GM23338 (cell line): Measurements from ENCODE around the gene FDX1. TPM values are rescaled to one million over a fixed set of nuclear protein-coding genes. Genes with fewer than 3 reads are reported as not detected.

Experiments used
- ATAC-seq: fragments of 200-7000 bp; cut with Tn5 transposase; 3 replicates; pipeline ENCODE4 v1.9.1; 2020
- DNase-seq: peaks from one replicate; pipeline ENCODE4 v3.0.0-alpha.2; 2015; ENCODE audit warnings: low spot score
- H2AFZ ChIP-seq: fragments of 200-600 bp; sonication (generic); 2 replicates; pipeline ENCODE4 v1.8.0; 2016; ENCODE audit warnings: antibody characterized with exemption, mild to moderate bottlenecking, moderate library complexity
- H3F3A ChIP-seq: fragments of 200-600 bp; sonication (generic); replicated peaks from 2 replicates; pipeline ENCODE4 v1.8.0; 2017; ENCODE audit warnings: antibody characterized with exemption, mixed run types, low read depth
- H3K27ac ChIP-seq: fragments of 200-600 bp; sonication (generic); 2 replicates; pipeline ENCODE4 v1.6.1; 2016; ENCODE audit warnings: low read depth
- H3K27me3 ChIP-seq: fragments of 200-600 bp; sonication (generic); 2 replicates; pipeline ENCODE4 v1.8.0; 2016; ENCODE audit warnings: mild to moderate bottlenecking, mixed run types, moderate library complexity; ENCODE audit not compliant: insufficient read depth
- H3K36me3 ChIP-seq: fragments of 200-600 bp; sonication (generic); 2 replicates; pipeline ENCODE4 v1.8.0; 2016; ENCODE audit warnings: mild to moderate bottlenecking; ENCODE audit not compliant: insufficient read depth
- H3K4me1 ChIP-seq: fragments of 200-600 bp; sonication (generic); 2 replicates; pipeline ENCODE4 v1.8.0; 2016; ENCODE audit warnings: mild to moderate bottlenecking, moderate library complexity; ENCODE audit not compliant: insufficient read depth
- H3K4me2 ChIP-seq: fragments of 200-600 bp; sonication (generic); 2 replicates; pipeline ENCODE4 v1.7.1; 2017; ENCODE audit warnings: mixed run types
- H3K4me3 ChIP-seq: fragments of 200-600 bp; sonication (generic); 2 replicates; pipeline ENCODE4 v1.6.1; 2016; ENCODE audit warnings: mixed run types
- H3K79me2 ChIP-seq: fragments of 200-600 bp; sonication (generic); replicated peaks from 2 replicates; pipeline ENCODE4 v1.8.0; 2017; ENCODE audit warnings: mild to moderate bottlenecking; ENCODE audit not compliant: insufficient read depth
- H3K9me2 ChIP-seq: fragments of 200-600 bp; sonication (generic); 2 replicates; pipeline ENCODE4 v1.8.0; 2017; ENCODE audit not compliant: insufficient read depth
- H4K20me1 ChIP-seq: fragments of 200-600 bp; sonication (generic); replicated peaks from 2 replicates; pipeline ENCODE4 v1.8.0; 2017; ENCODE audit warnings: mild to moderate bottlenecking; ENCODE audit not compliant: insufficient read depth
- H3K27ac Mint-ChIP-seq: 2 replicates; pipeline ENCODE4 v1.8.0; 2020; ENCODE audit warnings: inconsistent platforms, mild to moderate bottlenecking, moderate library complexity, mixed read lengths
- H3K27me3 Mint-ChIP-seq: 3 replicates; pipeline ENCODE4 v1.8.0; 2022; ENCODE audit warnings: low read depth, mild to moderate bottlenecking, moderate library complexity, mixed read lengths, inconsistent platforms; ENCODE audit not compliant: insufficient read depth, poor library complexity
- H3K36me3 Mint-ChIP-seq: 3 replicates; pipeline ENCODE4 v1.8.0; 2021; ENCODE audit warnings: low read depth, mild to moderate bottlenecking, inconsistent platforms, moderate library complexity, mixed read lengths
- H3K4me1 Mint-ChIP-seq: 3 replicates; pipeline ENCODE4 v1.8.0; 2020; ENCODE audit warnings: mild to moderate bottlenecking, inconsistent platforms, mixed read lengths
- H3K4me3 Mint-ChIP-seq: 3 replicates; pipeline ENCODE4 v1.8.0; 2021; ENCODE audit warnings: moderate library complexity, mild to moderate bottlenecking, inconsistent platforms, mixed read lengths
- H3K9me3 Mint-ChIP-seq: 3 replicates; pipeline ENCODE4 v1.8.0; 2020; ENCODE audit warnings: moderate library complexity, mild to moderate bottlenecking, inconsistent platforms, mixed read lengths
- CREB1 ChIP-seq: fragments of 250-450 bp; sonication (Bioruptor Pico); IDR thresholded peaks from 2 replicates; pipeline ENCODE4 v1.5.0; 2020; ENCODE audit warnings: low read depth, mild to moderate bottlenecking, moderate library complexity
- EZH2 ChIP-seq: fragments of 200-600 bp; sonication (generic); IDR thresholded peaks from one replicate; pipeline ENCODE4 v1.8.0; 2017; ENCODE audit warnings: antibody characterized with exemption, mild to moderate bottlenecking, low read depth; ENCODE audit not compliant: unreplicated experiment
- EZH2phosphoT487 ChIP-seq: fragments of 200-600 bp; sonication (generic); IDR thresholded peaks from one replicate; pipeline ENCODE4 v1.8.1; 2018; ENCODE audit warnings: antibody characterized with exemption; ENCODE audit not compliant: unreplicated experiment
- JUNB ChIP-seq: IDR thresholded peaks from one replicate; pipeline ENCODE4 v1.6.1; 2016; ENCODE audit warnings: antibody characterized with exemption; ENCODE audit not compliant: unreplicated experiment
- NANOG ChIP-seq: IDR thresholded peaks from 2 replicates; pipeline ENCODE4 v1.6.1; 2016; ENCODE audit warnings: antibody characterized with exemption, borderline replicate concordance
- POLR2AphosphoS5 ChIP-seq: IDR thresholded peaks from 2 replicates; pipeline ENCODE4 v1.6.1; 2016; ENCODE audit warnings: antibody characterized with exemption, low read depth
- STAT1 ChIP-seq: IDR thresholded peaks from one replicate; pipeline ENCODE4 v1.6.1; 2016; ENCODE audit warnings: antibody characterized with exemption; ENCODE audit not compliant: unreplicated experiment
- ZNF114 ChIP-seq: fragments of 250-450 bp; sonication (Bioruptor Pico); IDR thresholded peaks from 2 replicates; pipeline ENCODE4 v1.5.0; 2020; ENCODE audit warnings: mild to moderate bottlenecking, moderate library complexity
- ZNF331 ChIP-seq: fragments of 250-450 bp; sonication (Bioruptor Pico); IDR thresholded peaks from 2 replicates; pipeline ENCODE4 v1.5.0; 2020; ENCODE audit warnings: low read depth, mild to moderate bottlenecking, moderate library complexity
- polyA plus RNA-seq: library from polyadenylated mRNA; unstranded; fragments of >200 nt; fragmentation: Nextera tagmentation; extraction: Ambion mirVana; gene quantifications from 2 replicates; pipeline ENCODE4 v1.2.1, GENCODE V29; 2016
- total RNA-seq: library from RNA; depleted of rRNA; stranded (reverse); fragments of >200 nt; shearing (Covaris generic); gene quantifications from 2 replicates; pipeline ENCODE4 v1.2.3, GENCODE V29; 2014
- TF ChIP-seq, protein P1 (sequence below), 2 experiments: fragments of 200-600 bp in 1 of 2; sonication (generic) in 1 of 2; conservative IDR thresholded peaks; 2 replicates each; pipeline versions ENCODE4 v1.5.1 to v1.6.1; 2016 to 2017; ENCODE audit warnings: antibody characterized with exemption in 2 of 2, low read depth in 2 of 2, mild to moderate bottlenecking in 2 of 2, moderate library complexity in 1 of 2
- TF ChIP-seq, protein P2 (sequence below): fragments of 250-450 bp; sonication (Bioruptor Pico); IDR thresholded peaks from 2 replicates; pipeline ENCODE4 v1.5.0; 2020; ENCODE audit warnings: mild to moderate bottlenecking, moderate library complexity
- TF ChIP-seq, protein P3 (sequence below): IDR thresholded peaks from one replicate; pipeline ENCODE4 v1.6.1; 2018; ENCODE audit warnings: antibody characterized with exemption; ENCODE audit not compliant: unreplicated experiment
- TF ChIP-seq, protein P4 (sequence below): IDR thresholded peaks from 2 replicates; pipeline ENCODE4 v1.6.1; 2016; ENCODE audit warnings: antibody characterized with exemption

Gene FDX1
- total and polyA plus RNA-seq, 2 experiments from 2014 or later: 11.1 to 15.9 TPM

DNA sequence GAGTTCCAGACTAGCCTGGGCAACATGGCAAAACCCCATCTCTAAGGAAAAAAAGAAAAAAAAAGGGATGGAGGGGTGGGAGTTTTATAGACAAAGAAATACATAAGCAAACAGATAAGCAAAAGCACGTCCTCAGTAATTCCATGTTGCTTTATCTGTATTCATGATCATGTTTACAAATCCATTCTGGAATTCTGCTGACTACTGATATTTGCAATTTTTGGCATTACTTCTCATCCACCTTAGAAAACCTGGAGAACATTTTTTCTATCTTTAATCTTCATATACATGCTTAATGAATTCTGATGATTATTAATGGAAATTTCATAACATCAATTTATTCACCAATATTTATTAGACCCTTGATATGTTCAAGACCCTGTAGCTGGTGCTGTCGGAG, 1.7 kb upstream of the FDX1 start:
- Histone ChIP-seq H3K4me3 (no peak overlapping the region), H3K4me2 (no peak overlapping the region), H3K27me3 (peaks cover 4% of the 10 kb centered on the region; the same call in 1 of the 2 replicates), H2AFZ (no peak overlapping the region), H4K20me1 (no peaks in the 10 kb centered on the region), H3K4me1 (peaks cover 23% of the 10 kb centered on the region), H3K79me2 (peaks cover 17% of the 10 kb centered on the region), H3K36me3 (no peaks in the 10 kb centered on the region), H3K27ac (no peak overlapping the region), H3F3A (no peaks in the 10 kb centered on the region; the same call in 1 of the 2 replicates), H3K9me2 (no peaks in the 10 kb centered on the region)
- ATAC-seq (no peak), DNase-seq (no peak)
- Mint-ChIP-seq H3K27me3 (no peaks in the 10 kb centered on the region), H3K4me3 (no peak overlapping the region), H3K27ac (no peak overlapping the region), H3K4me1 (peaks cover 19% of the 10 kb centered on the region; the same call in 2 of the 3 replicates), H3K9me3 (no peaks in the 10 kb centered on the region), H3K36me3 (no peaks in the 10 kb centered on the region)
- TF ChIP-seq STAT1: no peak
- TF ChIP-seq ZNF114 (CRISPR knock-in tag): no peak
- TF ChIP-seq ZNF331 (CRISPR knock-in tag): no peak
- TF ChIP-seq EZH2: no peak
- no peak for TF ChIP-seq POLR2AphosphoS5
- TF ChIP-seq CREB1 (CRISPR knock-in tag): no peak
- TF ChIP-seq JUNB: no peak
- TF ChIP-seq, protein P1, sequence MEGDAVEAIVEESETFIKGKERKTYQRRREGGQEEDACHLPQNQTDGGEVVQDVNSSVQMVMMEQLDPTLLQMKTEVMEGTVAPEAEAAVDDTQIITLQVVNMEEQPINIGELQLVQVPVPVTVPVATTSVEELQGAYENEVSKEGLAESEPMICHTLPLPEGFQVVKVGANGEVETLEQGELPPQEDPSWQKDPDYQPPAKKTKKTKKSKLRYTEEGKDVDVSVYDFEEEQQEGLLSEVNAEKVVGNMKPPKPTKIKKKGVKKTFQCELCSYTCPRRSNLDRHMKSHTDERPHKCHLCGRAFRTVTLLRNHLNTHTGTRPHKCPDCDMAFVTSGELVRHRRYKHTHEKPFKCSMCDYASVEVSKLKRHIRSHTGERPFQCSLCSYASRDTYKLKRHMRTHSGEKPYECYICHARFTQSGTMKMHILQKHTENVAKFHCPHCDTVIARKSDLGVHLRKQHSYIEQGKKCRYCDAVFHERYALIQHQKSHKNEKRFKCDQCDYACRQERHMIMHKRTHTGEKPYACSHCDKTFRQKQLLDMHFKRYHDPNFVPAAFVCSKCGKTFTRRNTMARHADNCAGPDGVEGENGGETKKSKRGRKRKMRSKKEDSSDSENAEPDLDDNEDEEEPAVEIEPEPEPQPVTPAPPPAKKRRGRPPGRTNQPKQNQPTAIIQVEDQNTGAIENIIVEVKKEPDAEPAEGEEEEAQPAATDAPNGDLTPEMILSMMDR (conservative IDR thresholded peaks at IDR 0.05; ENCODE audit: low read depth in 2 of 2): no peak
- TF ChIP-seq, protein P2, sequence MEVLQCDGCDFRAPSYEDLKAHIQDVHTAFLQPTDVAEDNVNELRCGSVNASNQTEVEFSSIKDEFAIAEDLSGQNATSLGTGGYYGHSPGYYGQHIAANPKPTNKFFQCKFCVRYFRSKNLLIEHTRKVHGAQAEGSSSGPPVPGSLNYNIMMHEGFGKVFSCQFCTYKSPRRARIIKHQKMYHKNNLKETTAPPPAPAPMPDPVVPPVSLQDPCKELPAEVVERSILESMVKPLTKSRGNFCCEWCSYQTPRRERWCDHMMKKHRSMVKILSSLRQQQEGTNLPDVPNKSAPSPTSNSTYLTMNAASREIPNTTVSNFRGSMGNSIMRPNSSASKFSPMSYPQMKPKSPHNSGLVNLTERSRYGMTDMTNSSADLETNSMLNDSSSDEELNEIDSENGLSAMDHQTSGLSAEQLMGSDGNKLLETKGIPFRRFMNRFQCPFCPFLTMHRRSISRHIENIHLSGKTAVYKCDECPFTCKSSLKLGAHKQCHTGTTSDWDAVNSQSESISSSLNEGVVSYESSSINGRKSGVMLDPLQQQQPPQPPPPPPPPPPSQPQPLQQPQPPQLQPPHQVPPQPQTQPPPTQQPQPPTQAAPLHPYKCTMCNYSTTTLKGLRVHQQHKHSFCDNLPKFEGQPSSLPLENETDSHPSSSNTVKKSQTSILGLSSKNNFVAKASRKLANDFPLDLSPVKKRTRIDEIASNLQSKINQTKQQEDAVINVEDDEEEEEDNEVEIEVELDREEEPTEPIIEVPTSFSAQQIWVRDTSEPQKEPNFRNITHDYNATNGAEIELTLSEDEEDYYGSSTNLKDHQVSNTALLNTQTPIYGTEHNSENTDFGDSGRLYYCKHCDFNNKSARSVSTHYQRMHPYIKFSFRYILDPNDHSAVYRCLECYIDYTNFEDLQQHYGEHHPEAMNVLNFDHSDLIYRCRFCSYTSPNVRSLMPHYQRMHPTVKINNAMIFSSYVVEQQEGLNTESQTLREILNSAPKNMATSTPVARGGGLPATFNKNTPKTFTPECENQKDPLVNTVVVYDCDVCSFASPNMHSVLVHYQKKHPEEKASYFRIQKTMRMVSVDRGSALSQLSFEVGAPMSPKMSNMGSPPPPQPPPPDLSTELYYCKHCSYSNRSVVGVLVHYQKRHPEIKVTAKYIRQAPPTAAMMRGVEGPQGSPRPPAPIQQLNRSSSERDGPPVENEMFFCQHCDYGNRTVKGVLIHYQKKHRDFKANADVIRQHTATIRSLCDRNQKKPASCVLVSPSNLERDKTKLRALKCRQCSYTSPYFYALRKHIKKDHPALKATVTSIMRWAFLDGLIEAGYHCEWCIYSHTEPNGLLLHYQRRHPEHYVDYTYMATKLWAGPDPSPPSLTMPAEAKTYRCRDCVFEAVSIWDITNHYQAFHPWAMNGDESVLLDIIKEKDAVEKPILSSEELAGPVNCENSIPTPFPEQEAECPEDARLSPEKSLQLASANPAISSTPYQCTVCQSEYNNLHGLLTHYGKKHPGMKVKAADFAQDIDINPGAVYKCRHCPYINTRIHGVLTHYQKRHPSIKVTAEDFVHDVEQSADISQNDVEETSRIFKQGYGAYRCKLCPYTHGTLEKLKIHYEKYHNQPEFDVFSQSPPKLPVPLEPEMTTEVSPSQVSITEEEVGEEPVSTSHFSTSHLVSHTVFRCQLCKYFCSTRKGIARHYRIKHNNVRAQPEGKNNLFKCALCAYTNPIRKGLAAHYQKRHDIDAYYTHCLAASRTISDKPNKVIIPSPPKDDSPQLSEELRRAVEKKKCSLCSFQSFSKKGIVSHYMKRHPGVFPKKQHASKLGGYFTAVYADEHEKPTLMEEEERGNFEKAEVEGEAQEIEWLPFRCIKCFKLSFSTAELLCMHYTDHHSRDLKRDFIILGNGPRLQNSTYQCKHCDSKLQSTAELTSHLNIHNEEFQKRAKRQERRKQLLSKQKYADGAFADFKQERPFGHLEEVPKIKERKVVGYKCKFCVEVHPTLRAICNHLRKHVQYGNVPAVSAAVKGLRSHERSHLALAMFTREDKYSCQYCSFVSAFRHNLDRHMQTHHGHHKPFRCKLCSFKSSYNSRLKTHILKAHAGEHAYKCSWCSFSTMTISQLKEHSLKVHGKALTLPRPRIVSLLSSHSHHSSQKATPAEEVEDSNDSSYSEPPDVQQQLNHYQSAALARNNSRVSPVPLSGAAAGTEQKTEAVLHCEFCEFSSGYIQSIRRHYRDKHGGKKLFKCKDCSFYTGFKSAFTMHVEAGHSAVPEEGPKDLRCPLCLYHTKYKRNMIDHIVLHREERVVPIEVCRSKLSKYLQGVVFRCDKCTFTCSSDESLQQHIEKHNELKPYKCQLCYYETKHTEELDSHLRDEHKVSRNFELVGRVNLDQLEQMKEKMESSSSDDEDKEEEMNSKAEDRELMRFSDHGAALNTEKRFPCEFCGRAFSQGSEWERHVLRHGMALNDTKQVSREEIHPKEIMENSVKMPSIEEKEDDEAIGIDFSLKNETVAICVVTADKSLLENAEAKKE (CRISPR knock-in tag): no peak
- TF ChIP-seq NANOG: no peak
- TF ChIP-seq, protein P3, sequence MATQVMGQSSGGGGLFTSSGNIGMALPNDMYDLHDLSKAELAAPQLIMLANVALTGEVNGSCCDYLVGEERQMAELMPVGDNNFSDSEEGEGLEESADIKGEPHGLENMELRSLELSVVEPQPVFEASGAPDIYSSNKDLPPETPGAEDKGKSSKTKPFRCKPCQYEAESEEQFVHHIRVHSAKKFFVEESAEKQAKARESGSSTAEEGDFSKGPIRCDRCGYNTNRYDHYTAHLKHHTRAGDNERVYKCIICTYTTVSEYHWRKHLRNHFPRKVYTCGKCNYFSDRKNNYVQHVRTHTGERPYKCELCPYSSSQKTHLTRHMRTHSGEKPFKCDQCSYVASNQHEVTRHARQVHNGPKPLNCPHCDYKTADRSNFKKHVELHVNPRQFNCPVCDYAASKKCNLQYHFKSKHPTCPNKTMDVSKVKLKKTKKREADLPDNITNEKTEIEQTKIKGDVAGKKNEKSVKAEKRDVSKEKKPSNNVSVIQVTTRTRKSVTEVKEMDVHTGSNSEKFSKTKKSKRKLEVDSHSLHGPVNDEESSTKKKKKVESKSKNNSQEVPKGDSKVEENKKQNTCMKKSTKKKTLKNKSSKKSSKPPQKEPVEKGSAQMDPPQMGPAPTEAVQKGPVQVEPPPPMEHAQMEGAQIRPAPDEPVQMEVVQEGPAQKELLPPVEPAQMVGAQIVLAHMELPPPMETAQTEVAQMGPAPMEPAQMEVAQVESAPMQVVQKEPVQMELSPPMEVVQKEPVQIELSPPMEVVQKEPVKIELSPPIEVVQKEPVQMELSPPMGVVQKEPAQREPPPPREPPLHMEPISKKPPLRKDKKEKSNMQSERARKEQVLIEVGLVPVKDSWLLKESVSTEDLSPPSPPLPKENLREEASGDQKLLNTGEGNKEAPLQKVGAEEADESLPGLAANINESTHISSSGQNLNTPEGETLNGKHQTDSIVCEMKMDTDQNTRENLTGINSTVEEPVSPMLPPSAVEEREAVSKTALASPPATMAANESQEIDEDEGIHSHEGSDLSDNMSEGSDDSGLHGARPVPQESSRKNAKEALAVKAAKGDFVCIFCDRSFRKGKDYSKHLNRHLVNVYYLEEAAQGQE: no peak
- TF ChIP-seq, protein P4, sequence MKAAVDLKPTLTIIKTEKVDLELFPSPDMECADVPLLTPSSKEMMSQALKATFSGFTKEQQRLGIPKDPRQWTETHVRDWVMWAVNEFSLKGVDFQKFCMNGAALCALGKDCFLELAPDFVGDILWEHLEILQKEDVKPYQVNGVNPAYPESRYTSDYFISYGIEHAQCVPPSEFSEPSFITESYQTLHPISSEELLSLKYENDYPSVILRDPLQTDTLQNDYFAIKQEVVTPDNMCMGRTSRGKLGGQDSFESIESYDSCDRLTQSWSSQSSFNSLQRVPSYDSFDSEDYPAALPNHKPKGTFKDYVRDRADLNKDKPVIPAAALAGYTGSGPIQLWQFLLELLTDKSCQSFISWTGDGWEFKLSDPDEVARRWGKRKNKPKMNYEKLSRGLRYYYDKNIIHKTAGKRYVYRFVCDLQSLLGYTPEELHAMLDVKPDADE: no peak
- TF ChIP-seq EZH2phosphoT487: no peak
